Stomach (tissue), 4 donors: ENCODE measurements around the gene SLC4A1AP.

Experiments used
- POLR2A ChIP-seq, 4 donors: fragments of 450-650 bp; IDR thresholded peaks; one replicate each; pipeline ENCODE4 v1.6.1; 2016; ENCODE audit warnings: antibody characterized with exemption in 4 of 4, control low read depth in 2 of 4, mild to moderate bottlenecking in 1 of 4, moderate library complexity in 1 of 4
- POLR2AphosphoS5 ChIP-seq, 3 donors: sonication (generic); formaldehyde crosslinking; IDR thresholded peaks; one replicate each; pipeline ENCODE4 v1.6.1; 2016; ENCODE audit warnings: antibody characterized with exemption in 3 of 3
- TF ChIP-seq, protein P1 (sequence below), 7 experiments: fragments of 450-650 bp in 4 of 7; fragments of 200-600 bp in 3 of 7; sonication (generic) in 3 of 7; IDR thresholded peaks; one replicate each; pipeline ENCODE4 v1.5.1; 2016 to 2019; ENCODE audit warnings: antibody characterized with exemption in 7 of 7, control low read depth in 2 of 7, mild to moderate bottlenecking in 1 of 7

DNA sequence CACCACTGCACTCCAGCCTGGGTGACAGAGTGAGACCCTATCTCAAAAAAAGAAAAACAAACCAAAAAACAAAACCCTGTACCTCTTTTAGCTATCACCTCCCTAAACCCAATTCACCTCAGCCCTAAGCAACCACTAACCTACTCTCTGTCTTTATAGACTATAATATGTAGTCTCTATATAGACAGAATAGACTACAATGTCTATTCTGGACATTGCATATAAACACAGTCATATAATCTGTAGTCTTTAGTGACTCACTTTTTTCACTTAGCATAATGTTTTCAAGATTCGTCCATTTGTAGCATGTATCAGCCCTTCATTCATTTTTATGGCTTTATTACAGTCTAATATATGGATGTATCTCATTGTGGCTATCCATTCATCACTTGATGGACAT, 70.6 kb downstream of the SLC4A1AP start:
- no peak for TF ChIP-seq POLR2AphosphoS5 (IDR thresholded peaks at IDR 0.05)
- TF ChIP-seq POLR2A (IDR thresholded peaks at IDR 0.05), result no peak
- TF ChIP-seq, protein P1, sequence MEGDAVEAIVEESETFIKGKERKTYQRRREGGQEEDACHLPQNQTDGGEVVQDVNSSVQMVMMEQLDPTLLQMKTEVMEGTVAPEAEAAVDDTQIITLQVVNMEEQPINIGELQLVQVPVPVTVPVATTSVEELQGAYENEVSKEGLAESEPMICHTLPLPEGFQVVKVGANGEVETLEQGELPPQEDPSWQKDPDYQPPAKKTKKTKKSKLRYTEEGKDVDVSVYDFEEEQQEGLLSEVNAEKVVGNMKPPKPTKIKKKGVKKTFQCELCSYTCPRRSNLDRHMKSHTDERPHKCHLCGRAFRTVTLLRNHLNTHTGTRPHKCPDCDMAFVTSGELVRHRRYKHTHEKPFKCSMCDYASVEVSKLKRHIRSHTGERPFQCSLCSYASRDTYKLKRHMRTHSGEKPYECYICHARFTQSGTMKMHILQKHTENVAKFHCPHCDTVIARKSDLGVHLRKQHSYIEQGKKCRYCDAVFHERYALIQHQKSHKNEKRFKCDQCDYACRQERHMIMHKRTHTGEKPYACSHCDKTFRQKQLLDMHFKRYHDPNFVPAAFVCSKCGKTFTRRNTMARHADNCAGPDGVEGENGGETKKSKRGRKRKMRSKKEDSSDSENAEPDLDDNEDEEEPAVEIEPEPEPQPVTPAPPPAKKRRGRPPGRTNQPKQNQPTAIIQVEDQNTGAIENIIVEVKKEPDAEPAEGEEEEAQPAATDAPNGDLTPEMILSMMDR (IDR thresholded peaks at IDR 0.05), result no peak
